NT2/D1 (cell line): Measurements from ENCODE around the gene WDR86.

Experiments used
- SUZ12 ChIP-seq: IDR thresholded peaks from 2 replicates; pipeline ENCODE4 v1.6.1; 2011; ENCODE audit not compliant: insufficient read length, insufficient read depth; ENCODE audit errors: extremely low read depth
- YY1 ChIP-seq: IDR thresholded peaks from 2 replicates; pipeline ENCODE4 v1.6.1; 2011; ENCODE audit not compliant: insufficient read length, insufficient read depth

DNA sequence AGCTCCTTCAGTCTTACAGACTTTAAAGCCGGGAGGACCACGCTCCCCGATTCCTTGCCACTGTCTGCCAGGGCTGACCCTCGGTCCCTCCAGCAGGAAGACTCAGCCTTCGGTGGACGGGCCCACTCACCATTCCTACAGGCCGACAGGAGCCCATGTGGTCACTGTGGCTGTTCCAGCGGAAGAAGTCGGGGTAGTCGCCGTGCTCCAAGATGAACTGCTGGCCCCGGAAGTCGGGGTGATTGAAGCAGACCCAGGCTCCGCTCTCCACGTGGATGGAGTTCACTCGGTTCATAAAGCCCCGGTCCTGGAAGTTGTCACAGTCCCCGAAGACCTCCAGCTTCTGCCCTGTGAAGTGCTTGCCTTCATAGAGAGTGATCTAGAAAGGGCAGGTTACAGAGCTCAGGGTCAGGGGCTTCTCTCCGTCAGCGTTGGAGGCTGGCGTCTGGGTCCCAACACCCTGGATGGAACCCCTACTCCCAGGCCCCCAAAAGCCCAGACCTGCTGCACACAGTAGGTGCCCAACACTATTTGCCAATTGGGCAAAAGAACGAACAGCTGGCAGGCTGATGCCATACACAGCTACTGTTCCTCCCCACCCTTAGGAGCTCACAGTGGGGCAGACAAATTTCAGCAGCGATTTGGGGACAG is 28.2 kb upstream of the WDR86 start:
- TF ChIP-seq YY1: no peak
- no peak for TF ChIP-seq SUZ12
